Right kidney (tissue), 1 donor: ENCODE measurements around the gene WWOX.
A peak's percentile ranks its signal among the peaks of the same experiment; 100 is the strongest.
"Not testable (repeated sequence)": the region's sequence is repeated elsewhere in the genome, so short reads cannot be mapped to it uniquely, and the experiment has no call there.

Source experiments
- DNase-seq: peaks from one replicate; pipeline ENCODE4 v3.0.0-alpha.2; 2016

Gene WWOX

GRCh38 chr16:79047337-79047736 lies 947.9 kb downstream of the WWOX start:
- no peak for DNase-seq

GRCh38 chr16:79049040-79049439 lies 949.6 kb downstream of the WWOX start:
- no peak for DNase-seq

- no peak for DNase-seq
Measured at GRCh38 chr16:79050063-79050462, 950.6 kb downstream of the WWOX start.

- DNase-seq, result no peak
Measured at GRCh38 chr16:79051313-79051712, 951.9 kb downstream of the WWOX start.

- not testable (repeated sequence) for DNase-seq
Measured at GRCh38 chr16:79052198-79052597, 952.7 kb downstream of the WWOX start.

- DNase-seq, result no peak
Measured at GRCh38 chr16:79053577-79053976, 954.1 kb downstream of the WWOX start.

- no peak for DNase-seq
Measured at GRCh38 chr16:79054211-79054984, 954.9 kb downstream of the WWOX start.

GRCh38 chr16:79055251-79055970 lies 956.0 kb downstream of the WWOX start:
- DNase-seq, result no peak

GRCh38 chr16:79061181-79061580 lies 961.7 kb downstream of the WWOX start:
- DNase-seq, result no peak

- DNase-seq, result no peak
Measured at GRCh38 chr16:79062336-79062735, 962.9 kb downstream of the WWOX start.

- DNase-seq, result no peak
Measured at GRCh38 chr16:79062821-79063220, 963.4 kb downstream of the WWOX start.

- DNase-seq, result no peak
Measured at GRCh38 chr16:79064256-79064972, 965.0 kb downstream of the WWOX start.

- no peak for DNase-seq
Measured at GRCh38 chr16:79066561-79066960, 967.1 kb downstream of the WWOX start.

- no peak for DNase-seq
Measured at GRCh38 chr16:79067600-79067999, 968.1 kb downstream of the WWOX start.

GRCh38 chr16:79069121-79069520 lies 969.7 kb downstream of the WWOX start:
- DNase-seq, result no peak

- DNase-seq, result no peak
Measured at GRCh38 chr16:79069633-79070032, 970.2 kb downstream of the WWOX start.

- DNase-seq, result peak; percentile 32
Measured at GRCh38 chr16:79071424-79071823, 972.0 kb downstream of the WWOX start.

GRCh38 chr16:79072517-79072916 lies 973.1 kb downstream of the WWOX start:
- DNase-seq, result no peak

- DNase-seq, result no peak
Measured at GRCh38 chr16:79073566-79073965, 974.1 kb downstream of the WWOX start.

GRCh38 chr16:79074541-79074940 lies 975.1 kb downstream of the WWOX start:
- DNase-seq, result no peak

- DNase-seq, result no peak
Measured at GRCh38 chr16:79074951-79075350, 975.5 kb downstream of the WWOX start.

- DNase-seq, result no peak
Measured at GRCh38 chr16:79076047-79076767, 976.8 kb downstream of the WWOX start.

GRCh38 chr16:79077346-79077745 lies 977.9 kb downstream of the WWOX start:
- DNase-seq, result no peak
